ENCODE measurements around the gene DOCK4. TPM values are rescaled to one million over a fixed set of nuclear protein-coding genes. Genes with fewer than 3 reads are reported as not detected.

The DOCK4 gene
- total RNA-seq, 1 experiment from 2014 or later, result 4.9 TPM

DNA sequence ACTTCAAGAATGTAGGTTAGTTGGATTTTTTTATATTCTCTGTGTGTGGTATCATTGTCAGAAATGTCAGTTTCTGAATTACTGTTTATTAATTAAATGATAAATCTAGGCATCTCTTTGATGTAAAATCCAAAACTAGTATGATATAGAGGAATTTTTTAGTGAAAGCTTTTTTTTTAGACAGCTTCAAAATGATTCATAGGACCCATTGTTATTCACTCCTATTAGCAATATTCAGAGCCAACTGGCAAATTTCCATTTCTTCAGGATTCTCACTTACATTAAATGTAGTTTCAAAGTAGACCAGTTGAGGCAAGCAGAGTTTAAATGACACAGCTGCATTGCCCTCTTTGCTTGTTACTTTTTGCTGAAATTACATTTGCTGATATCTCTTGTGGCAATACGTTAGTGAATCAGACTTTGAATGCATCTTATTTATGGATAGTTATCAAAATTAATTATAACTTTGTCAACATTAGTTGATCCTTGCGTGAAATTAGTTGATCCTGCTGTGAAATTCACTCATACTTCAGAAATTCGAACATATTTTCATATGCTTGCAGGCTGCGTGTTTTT lies 20.6 kb upstream of the DOCK4 start:
- Histone ChIP-seq H2BK12ac (ENCODE audit: insufficient read length, low read depth, low read length) (no peak overlapping the region), H3K9ac (ENCODE audit: extremely low read depth, insufficient read length, low read length) (no peak overlapping the region), H3T11ph (ENCODE audit: low read length) (no peak overlapping the region), H2BK15ac (ENCODE audit: low read depth, low read length) (no peak overlapping the region), H2BK20ac (ENCODE audit: low read depth, low read length, poor library complexity, severe bottlenecking) (no peak overlapping the region), H3K23me2 (ENCODE audit: insufficient read length, low read depth, low read length, poor library complexity, severe bottlenecking) (no peaks in the 10 kb centered on the region), H3K79me2 (ENCODE audit: insufficient read depth, low read length) (no peaks in the 10 kb centered on the region; the same call in 1 of the 2 replicates), H3K9me3 (ENCODE audit: control insufficient read depth, low read depth, low read length) (no peaks in the 10 kb centered on the region), H3K18ac (ENCODE audit: insufficient read length, low read depth, low read length) (no peak overlapping the region), H3K4me1 (ENCODE audit: insufficient read depth, low read length) (peaks cover 4% of the 10 kb centered on the region; the same call in 1 of the 2 replicates), H2AK5ac (ENCODE audit: insufficient read length, low read length) (no peak overlapping the region), H2AFZ (ENCODE audit: low read length) (no peak overlapping the region), H4K91ac (ENCODE audit: insufficient read length, low read depth, low read length) (no peak overlapping the region), H4K20me1 (ENCODE audit: control insufficient read depth, insufficient read depth, insufficient read length) (no peaks in the 10 kb centered on the region), H2BK120ac (ENCODE audit: low read depth, low read length, poor library complexity, severe bottlenecking) (no peak overlapping the region), H3K23ac (ENCODE audit: insufficient read length, low read depth, low read length) (no peak overlapping the region), H3K79me1 (ENCODE audit: insufficient read depth, low read depth, low read length, poor library complexity, severe bottlenecking) (peaks cover 6% of the 10 kb centered on the region), H3K27me3 (ENCODE audit: insufficient read depth, low read length) (no peaks in the 10 kb centered on the region), H3K14ac (ENCODE audit: insufficient read depth, low read length) (no peak overlapping the region), H3K4me2 (ENCODE audit: insufficient read depth, insufficient read length, low read length) (no peak overlapping the region), H3K27ac (ENCODE audit: insufficient read length, low read depth, low read length) (no peak overlapping the region), H2BK5ac (ENCODE audit: insufficient read length, low read length) (no peak overlapping the region), H3K56ac (ENCODE audit: insufficient read length, low read depth, low read length) (no peak overlapping the region), H4K8ac (replicated peaks; ENCODE audit: insufficient read length, low read depth, low read length) (no peak overlapping the region), H3K4ac (ENCODE audit: low read depth, low read length) (no peak overlapping the region), H4K5ac (ENCODE audit: insufficient read length, low read depth, low read length) (no peak overlapping the region)
- TF ChIP-seq, protein P1, sequence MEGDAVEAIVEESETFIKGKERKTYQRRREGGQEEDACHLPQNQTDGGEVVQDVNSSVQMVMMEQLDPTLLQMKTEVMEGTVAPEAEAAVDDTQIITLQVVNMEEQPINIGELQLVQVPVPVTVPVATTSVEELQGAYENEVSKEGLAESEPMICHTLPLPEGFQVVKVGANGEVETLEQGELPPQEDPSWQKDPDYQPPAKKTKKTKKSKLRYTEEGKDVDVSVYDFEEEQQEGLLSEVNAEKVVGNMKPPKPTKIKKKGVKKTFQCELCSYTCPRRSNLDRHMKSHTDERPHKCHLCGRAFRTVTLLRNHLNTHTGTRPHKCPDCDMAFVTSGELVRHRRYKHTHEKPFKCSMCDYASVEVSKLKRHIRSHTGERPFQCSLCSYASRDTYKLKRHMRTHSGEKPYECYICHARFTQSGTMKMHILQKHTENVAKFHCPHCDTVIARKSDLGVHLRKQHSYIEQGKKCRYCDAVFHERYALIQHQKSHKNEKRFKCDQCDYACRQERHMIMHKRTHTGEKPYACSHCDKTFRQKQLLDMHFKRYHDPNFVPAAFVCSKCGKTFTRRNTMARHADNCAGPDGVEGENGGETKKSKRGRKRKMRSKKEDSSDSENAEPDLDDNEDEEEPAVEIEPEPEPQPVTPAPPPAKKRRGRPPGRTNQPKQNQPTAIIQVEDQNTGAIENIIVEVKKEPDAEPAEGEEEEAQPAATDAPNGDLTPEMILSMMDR (conservative IDR thresholded peaks at IDR 0.05), result no peak
- peaks cover 0 to 14% (median 0%) of the 10 kb centered on the region in 3 experiments; a peak in 3 of 7 replicates for H3K36me3 Mint-ChIP-seq (ENCODE audit: insufficient read depth in 1 of 3, low read depth in 3 of 3)
- H3K27me3 Mint-ChIP-seq (ENCODE audit: low read depth), result no peaks in the 10 kb centered on the region
- WGBS (ENCODE audit: extremely low coverage, insufficient read length, low lambda C conversion rate), result no CpG with 5 or more reads among the region's 4 CpGs
- H3K4me3 Mint-ChIP-seq, result no peak overlapping the region
- H3K9me3 Mint-ChIP-seq, result no peaks in the 10 kb centered on the region
- no peak for DNase-seq
- peaks cover 10 to 15% of the 10 kb centered on the region in 2 experiments; a peak in 3 of 4 replicates for H3K4me1 Mint-ChIP-seq
- no peak overlapping the region for H3K27ac Mint-ChIP-seq
